GM15510 (cell line): ENCODE measurements around the gene TAF3.

ENCODE experiments used
- POLR2A ChIP-seq: IDR thresholded peaks from 3 replicates; pipeline ENCODE4 v1.6.1; 2011; ENCODE audit warnings: borderline replicate concordance; ENCODE audit not compliant: insufficient read length; ENCODE audit errors: extremely low read depth

Gene TAF3

DNA sequence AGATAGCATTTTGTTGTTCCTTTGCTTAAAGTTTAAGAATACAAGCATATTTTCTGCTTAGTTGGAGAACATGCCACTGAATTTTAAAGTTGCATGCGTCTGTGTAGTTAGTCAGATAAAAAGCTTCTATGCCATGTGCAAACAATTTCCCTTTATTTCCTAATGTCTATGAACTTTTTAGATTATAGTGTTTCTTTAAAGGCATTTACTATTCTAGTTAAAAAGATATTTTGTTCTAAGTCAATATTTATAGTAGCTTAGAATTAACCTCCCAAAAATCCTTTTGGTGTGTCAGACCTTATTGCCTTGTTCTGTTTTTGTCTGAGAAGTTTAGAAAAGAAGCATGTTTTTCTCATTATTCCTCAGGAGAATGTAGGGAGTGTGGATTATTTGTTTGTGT, 137.1 kb downstream of the TAF3 start:
- TF ChIP-seq POLR2A, result no peak

DNA sequence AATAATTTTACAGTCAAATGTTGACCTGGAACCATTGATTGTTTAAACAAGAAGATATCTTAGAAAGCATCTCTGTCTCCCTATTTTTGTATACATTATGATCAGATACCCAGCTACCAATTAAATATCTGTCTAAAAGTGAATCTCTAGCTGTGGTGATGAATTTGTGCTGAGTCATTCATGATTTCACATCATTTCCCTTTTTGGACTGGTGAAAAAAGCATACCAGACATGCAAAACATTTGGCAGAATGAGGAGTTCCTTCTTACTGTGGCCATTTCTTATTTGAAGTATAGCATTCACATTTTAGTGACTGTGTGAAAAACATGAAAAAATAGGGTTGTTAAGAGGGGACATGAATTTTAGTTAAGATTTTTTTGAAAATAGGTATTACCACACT, 138.2 kb downstream of the TAF3 start:
- no peak for TF ChIP-seq POLR2A

DNA sequence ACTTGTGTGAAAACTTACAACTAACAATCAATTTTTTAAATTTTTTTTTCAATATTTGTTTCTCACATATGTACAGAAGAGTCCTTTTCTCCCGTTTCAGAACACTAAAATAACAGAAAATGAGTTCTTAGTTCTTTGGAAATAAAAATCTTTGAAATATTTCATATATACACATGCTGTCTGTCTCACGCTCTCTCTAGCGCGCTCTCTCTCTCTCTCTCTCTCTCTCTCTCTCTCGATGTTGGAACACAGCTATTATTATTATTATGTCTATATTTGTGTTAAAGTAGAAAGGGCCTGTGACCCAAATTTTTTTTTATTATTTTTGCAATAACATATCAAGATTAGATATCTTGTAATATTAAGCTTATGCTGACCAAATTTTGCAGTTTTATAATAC, 139.3 kb downstream of the TAF3 start:
- no peak for TF ChIP-seq POLR2A

DNA sequence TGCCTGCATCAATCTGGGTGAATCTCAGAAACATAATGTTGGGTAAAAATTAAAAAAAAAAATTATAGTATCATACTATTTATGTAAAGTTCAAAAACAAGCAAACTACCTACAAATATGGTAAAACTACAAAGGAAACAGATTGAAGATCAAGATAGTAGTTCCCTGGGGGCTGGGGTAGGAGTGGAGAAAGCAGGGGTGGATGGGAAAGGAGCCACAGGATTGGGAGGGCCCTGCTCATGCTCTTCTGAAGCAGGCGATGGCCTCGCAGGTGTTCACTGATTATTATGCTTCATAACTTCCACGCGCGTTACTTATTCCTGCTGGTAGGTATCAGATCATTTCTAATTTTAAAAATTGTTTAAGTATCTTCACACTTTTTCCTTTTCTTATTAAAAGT, 140.1 kb downstream of the TAF3 start:
- TF ChIP-seq POLR2A, result no peak

DNA sequence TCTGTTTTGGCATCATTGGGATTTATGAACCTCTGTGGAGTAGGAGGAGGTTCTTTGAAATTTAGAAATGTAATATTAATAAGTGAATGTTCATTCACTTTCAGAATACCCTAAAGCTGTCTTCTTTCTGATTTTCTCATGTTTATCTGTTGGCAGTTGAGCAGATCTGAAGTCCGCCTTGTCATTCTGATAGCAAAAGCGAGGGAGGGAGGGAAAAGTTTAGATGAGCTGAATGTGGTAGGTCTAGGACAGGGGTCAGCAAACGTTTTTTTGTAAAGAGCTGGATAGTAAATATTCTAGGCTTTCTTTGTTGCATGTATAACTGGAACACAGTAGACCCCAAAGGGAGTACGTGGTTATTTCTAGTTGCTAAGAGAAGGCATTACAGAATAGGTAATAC, 141.8 kb downstream of the TAF3 start:
- no peak for TF ChIP-seq POLR2A

DNA sequence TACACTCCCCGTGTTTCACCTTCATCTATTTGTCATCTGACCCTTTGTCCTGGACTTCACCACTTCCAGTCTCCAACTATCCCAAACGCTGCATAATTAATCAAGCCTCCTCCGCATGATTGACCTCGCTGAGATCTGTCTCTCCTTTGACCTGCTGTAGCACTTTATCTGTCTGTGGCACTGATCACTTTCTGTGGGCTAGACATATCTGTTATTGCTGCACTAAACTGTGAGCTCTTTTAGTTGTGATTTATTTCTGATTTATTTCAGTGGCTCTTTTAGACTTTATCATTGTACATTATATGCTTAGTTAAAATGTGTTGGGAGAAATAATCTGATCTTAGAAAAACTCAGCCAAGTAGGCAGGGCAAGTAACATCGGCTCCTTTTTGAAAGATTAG, 144.3 kb downstream of the TAF3 start:
- TF ChIP-seq POLR2A, result no peak

DNA sequence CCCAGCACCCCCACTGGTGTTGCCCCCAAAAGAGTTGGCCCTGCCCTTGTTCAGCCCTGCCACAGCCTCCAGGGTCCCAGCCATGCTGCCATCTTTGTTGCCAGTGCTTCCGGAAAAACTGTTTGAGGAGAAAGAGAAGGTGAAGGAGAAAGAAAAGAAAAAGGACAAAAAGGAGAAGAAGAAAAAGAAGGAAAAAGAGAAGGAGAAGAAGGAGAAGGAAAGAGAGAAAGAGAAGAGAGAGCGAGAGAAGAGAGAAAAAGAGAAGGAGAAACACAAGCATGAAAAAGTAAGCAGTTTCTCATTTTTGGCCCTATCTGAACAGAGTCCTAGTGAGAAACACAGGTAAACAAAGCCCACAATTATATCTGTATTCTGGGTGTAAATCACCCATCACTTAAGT, 147.2 kb downstream of the TAF3 start:
- no peak for TF ChIP-seq POLR2A

DNA sequence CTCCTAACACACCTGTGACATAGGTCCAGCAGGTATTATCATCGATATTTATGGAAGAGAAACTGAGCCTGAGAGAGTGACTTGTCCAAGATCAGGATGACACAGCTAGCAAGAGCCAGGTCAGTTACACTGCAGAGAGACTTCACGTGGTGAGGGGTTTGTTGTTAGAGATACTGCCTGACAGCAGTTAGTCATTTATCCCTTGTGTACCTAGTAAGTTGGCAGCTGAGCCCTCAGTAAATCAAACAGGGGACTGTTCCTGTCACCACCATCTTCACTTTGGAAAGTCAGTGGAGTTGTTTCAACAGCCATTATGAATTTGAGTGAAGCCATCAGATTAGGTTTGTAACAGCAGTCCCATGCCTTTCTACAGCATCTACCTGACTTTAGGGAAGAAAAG, 148.7 kb downstream of the TAF3 start:
- TF ChIP-seq POLR2A, result no peak

DNA sequence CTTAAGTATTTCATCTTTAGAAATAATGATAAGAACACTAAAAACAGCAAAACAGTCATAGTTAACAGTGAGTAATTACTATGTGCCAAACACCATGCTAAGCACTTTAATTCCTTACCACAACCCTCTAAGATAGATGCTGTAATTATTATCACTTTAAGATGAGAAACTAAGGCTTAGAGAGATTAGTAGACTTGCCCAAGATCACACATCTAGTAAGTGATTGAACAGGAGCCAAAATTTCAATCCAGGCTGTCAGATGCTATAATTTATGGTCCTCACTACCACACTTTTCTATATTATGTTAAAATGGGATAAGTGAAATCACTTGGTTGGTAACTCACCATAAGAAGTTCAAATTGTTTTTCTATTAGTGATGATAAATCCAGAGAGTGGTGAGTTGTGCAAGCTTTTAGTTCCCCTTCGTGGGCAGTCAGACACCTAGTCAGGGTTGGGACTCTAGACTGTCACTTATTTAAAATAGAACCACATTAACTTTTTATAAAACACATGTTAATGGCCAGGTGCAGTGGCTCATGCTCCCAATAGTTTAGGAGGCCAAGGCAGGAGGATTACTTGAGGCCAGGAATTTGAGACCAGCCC, 150.3 kb downstream of the TAF3 start:
- no peak for TF ChIP-seq POLR2A

DNA sequence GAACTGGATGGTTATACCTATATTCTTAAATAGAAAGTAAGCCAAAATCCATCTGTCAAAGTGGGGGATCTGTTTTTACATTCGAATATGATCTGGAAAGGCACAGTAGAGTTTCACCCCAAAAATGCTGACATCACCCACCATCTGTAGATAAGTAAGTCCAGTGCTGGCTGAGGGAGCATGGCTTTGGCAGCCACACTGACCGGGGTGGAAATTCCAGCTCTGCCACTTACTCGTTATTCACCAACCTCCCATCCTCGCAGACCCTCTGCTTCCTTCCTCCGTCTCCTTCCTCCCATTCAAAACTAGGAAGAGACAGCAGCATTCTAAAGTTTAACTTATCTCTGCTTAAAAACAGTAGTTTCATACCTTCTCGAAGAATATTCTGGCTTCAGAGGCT, 151.3 kb downstream of the TAF3 start:
- no peak for TF ChIP-seq POLR2A

DNA sequence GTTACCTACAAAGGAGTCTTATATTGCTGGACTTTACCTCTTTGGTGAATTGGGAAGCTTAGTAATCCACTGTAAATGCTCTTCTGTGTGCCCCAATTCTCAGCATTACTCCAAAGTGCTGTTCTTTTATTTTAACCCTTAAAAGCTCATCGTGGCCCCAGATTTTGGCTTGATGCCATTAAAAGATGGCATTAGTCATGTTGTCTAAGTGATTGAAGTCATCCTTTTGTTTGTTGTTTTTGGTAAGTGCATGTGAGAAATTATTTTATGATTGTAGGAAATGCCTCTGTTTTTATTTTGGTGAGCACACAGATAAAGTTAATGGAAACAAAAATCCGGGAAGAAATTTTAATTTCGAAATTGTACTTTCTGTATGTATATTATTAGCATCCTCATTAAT, 153.6 kb downstream of the TAF3 start:
- TF ChIP-seq POLR2A, result no peak

DNA sequence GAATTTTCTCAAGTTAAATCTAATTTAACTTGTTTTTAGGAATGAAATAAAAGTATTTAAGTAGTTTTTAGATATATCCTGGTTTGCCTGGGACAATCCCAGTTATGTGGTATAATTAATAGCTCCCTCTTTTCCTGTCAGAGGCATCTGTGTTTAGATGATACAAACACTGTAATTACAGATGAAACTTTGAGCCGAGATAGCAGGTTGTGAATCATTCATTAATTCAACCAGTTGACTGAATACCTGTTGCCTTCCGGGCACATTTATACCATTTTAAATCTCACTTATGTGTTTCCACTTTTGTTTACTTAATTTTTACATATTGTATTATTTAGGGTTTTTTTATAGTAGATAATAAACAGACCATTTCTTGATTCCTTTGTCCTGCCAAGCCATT, 154.1 kb downstream of the TAF3 start:
- TF ChIP-seq POLR2A, result no peak

DNA sequence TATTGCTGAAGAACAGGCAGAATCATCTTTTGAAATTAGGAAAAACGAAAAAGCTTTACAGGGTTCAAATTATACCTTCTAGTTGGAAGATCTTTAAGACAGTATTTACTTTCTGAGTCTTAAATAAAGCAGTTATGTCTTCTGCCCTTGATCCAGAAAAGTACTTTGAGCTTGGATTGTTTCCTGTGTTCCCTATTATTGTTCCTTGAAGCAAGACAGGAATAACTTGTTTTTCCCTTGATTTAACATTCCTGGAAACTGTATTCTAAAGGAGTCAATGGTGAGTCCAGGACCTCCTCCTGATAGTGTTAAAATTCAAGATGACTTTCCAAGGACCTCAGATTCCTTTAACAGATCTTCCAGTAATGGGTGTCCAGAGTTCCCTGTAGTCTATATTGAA, 161.9 kb downstream of the TAF3 start:
- no peak for TF ChIP-seq POLR2A

DNA sequence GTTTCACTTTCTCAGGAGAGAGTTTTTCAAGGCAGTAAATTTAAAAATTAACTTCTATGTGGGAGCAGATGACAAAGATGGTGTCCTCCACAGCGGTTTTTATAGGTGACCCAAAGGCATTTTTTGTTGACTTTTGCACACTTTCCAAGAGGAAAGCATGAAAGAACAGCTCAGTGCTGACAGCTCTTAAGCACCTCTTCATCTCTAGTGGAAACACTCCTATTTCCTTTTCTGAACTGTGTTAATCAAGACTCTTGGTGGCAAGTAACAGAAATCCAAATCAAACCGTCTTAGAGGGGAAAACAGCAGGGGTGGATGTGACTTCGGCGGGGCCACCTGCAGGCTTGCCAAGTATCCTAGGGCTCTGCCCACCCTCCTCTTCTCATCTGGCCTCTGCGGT, 164.4 kb downstream of the TAF3 start:
- TF ChIP-seq POLR2A, result no peak

DNA sequence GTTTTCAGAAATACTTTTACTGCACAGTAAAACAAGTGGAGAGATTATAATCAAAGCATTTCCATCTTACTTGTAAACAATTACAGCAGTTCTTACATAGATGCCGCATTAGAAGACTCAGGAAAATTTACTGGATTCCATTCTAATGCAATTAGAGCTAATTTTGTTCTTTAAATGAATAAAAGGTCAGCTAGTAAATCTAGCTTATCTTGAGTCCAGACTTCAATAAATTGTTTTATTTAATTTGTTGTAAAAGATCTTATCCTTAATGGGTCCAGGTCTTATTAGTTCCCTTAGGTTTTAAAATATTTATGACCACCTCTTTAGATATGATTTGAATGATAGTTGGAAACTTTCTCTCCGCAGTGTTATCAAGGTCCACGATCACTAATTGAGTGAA, 166.0 kb downstream of the TAF3 start:
- TF ChIP-seq POLR2A, result no peak

DNA sequence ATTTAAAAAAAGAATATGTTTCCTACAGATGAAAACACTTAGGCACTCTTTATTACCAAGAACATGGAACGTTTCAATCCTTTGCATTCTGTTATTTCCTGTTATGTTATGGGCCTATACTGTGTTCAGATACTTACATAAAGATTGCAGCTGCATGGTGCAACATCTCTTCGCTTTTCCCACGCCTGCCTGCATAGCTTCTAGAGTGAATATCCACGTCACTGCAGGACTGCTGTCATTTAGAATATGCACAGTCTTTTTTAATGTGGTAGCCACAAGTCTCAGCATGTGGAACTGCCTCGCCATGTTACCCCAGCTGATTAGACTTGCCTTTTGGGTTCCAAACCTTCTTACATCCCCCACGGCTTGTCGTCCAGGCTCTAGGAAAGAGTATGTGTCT, 166.6 kb downstream of the TAF3 start:
- TF ChIP-seq POLR2A, result no peak

DNA sequence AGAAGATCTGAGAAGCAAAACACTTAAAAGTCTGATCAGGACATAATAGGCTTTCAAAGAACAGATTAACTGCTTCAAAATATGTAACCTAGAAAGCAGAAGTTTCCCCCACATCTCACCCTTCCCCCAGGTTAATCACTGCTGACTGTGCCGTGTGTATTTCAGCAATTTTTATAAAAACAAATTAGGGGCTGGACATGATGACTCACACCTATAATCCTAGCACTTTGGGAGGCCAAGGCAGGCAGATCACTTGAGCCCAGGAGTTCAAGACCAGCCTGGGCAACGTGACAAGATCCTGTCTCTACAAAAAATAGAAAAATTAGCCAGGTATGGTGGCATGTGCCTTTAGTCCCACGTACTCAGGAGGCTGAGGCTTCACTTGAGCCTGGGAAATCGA, 168.5 kb downstream of the TAF3 start:
- TF ChIP-seq POLR2A, result no peak
